Measurements from ENCODE around the gene PDCD11. TPM values are rescaled to one million over a fixed set of nuclear protein-coding genes. Genes with fewer than 3 reads are reported as not detected.

PDCD11 gene
- total RNA-seq, 4 donors from 2014 or later = 12.0 to 17.4 (median 15.0) TPM

DNA sequence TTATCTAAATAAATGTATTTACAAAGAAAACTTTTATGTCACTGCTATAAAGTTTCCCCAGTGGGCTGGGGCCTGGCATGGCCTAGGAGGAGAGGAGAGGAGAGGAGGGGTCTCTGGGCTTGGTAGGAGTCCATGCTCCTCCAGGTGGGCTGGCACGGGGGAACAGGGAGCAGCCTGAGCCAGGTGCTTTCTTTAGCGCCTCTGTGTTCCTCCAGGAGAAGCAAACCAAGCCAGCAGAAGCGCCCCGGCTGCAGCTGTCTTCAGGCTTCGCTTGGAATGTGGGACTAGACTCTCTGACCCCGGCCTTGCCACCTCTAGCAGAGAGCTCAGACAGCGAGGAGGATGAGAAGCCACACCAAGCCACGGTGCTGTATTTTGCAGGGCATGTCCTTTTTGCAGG lies 45.2 kb downstream of the PDCD11 start:
- Histone ChIP-seq H3K27ac (replicated peaks in 1 of 4) (peak overlapping the region in 1 of 4 donors; percentile 7), H3K36me3 (peaks cover 17 to 100% (median 99%) of the 10 kb centered on the region in 4 donors), H3K27me3 (no peaks in the 10 kb centered on the region), H3K4me1 (peaks cover 31 to 38% (median 36%) of the 10 kb centered on the region in 4 donors), H3K4me3 (no peak overlapping the region), H3K9me3 (no peaks in the 10 kb centered on the region)
- WGBS = 71% methylated on average over 2 of the region's 8 CpGs
- no peak for DNase-seq (ENCODE audit: extremely low spot score)
- intact Hi-C loops (cut with DNase I) = no loop called here
- TF ChIP-seq EP300 (IDR thresholded peaks at IDR 0.05) (no peak), POLR2A (IDR thresholded peaks at IDR 0.05; ENCODE audit: low read depth) (no peak), POLR2AphosphoS5 (IDR thresholded peaks at IDR 0.05) (no peak)
- TF ChIP-seq, protein P1, sequence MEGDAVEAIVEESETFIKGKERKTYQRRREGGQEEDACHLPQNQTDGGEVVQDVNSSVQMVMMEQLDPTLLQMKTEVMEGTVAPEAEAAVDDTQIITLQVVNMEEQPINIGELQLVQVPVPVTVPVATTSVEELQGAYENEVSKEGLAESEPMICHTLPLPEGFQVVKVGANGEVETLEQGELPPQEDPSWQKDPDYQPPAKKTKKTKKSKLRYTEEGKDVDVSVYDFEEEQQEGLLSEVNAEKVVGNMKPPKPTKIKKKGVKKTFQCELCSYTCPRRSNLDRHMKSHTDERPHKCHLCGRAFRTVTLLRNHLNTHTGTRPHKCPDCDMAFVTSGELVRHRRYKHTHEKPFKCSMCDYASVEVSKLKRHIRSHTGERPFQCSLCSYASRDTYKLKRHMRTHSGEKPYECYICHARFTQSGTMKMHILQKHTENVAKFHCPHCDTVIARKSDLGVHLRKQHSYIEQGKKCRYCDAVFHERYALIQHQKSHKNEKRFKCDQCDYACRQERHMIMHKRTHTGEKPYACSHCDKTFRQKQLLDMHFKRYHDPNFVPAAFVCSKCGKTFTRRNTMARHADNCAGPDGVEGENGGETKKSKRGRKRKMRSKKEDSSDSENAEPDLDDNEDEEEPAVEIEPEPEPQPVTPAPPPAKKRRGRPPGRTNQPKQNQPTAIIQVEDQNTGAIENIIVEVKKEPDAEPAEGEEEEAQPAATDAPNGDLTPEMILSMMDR (IDR thresholded peaks at IDR 0.05) = no peak

DNA sequence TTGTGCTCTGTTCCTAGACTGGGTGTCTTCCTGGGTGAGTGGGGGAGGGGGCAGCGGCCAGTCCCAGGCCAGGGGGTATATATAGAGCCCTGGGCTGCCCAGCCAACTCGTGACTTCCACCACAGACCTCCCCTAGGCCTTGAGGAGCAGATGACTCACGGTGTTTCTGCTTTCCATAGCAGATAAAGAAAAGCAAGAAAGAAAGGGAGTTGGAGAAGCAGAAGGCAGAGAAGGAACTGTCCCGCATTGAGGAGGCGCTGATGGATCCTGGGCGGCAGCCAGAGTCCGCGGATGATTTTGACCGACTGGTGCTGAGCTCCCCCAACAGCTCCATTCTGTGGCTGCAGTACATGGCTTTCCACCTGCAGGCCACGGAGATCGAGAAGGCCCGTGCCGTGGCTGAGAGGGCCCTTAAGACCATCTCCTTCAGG lies 45.6 kb downstream of the PDCD11 start:
- no peak for TF ChIP-seq POLR2A (IDR thresholded peaks at IDR 0.05; ENCODE audit: low read depth)
- no peak for TF ChIP-seq EP300 (IDR thresholded peaks at IDR 0.05)
- no peak for TF ChIP-seq POLR2AphosphoS5 (IDR thresholded peaks at IDR 0.05)
- TF ChIP-seq, protein P1 (IDR thresholded peaks at IDR 0.05) = no peak
- peaks cover 17 to 100% (median 99%) of the 10 kb centered on the region in 4 donors for H3K36me3 ChIP-seq
- no peak for DNase-seq (ENCODE audit: extremely low spot score)
- intact Hi-C loops (cut with DNase I) = no loop called here
- H3K4me3 ChIP-seq = no peak overlapping the region
- no peaks in the 10 kb centered on the region for H3K9me3 ChIP-seq
- H3K4me1 ChIP-seq = peaks cover 35 to 42% (median 41%) of the 10 kb centered on the region in 4 donors
- H3K27ac ChIP-seq (replicated peaks in 1 of 4) = peak overlapping the region in 3 of 4 donors; percentile 7 to 20 (median 7)
- no peaks in the 10 kb centered on the region for H3K27me3 ChIP-seq
- WGBS = 73% methylated on average over 11 of the region's 13 CpGs

DNA sequence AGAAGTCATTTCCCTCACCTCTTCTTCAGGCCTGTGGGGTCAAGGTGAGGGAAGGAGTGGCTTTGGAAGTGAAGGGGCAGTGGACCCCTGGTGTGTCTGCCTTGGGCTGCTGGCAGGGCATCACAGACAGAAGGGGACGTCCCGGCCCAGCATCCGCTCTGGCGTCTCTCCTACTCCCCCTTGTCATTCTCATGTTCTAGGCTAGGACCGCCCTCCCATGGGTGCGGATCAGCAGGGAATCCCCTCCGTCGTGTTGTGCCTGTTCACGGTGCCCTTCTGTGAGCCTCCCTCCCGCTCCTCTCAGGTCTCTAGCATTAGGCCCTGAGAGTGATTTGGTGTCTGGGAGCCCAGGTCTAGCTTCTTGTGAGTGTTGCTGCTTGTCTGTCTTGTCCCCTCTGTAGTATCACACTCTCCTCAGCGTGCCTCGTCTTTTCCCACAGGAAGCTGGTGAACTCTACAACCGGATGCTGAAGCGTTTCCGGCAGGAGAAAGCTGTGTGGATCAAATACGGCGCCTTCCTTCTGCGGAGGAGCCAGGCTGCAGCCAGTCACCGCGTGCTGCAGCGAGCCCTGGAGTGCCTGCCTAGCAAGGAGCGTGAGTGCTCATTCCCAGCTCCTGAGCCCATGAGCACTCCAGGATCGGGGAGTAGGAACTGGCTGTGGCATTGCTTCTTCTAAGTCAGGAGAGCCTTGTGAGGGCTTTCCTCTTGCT lies 47.2 kb downstream of the PDCD11 start:
- 81% methylated on average over 17 of the region's 23 CpGs for WGBS
- Histone ChIP-seq H3K4me3 (no peak overlapping the region), H3K27me3 (no peaks in the 10 kb centered on the region), H3K27ac (replicated peaks in 1 of 4) (peak overlapping the region in 2 of 4 donors; percentile 40 to 88), H3K9me3 (no peaks in the 10 kb centered on the region), H3K36me3 (peaks cover 14 to 99% (median 99%) of the 10 kb centered on the region in 4 donors), H3K4me1 (peaks cover 51 to 58% (median 55%) of the 10 kb centered on the region in 4 donors)
- no peak for DNase-seq (ENCODE audit: extremely low spot score)
- intact Hi-C loops (cut with DNase I) = no loop called here
- TF ChIP-seq POLR2A (IDR thresholded peaks at IDR 0.05; ENCODE audit: low read depth) = no peak
- TF ChIP-seq, protein P1 (IDR thresholded peaks at IDR 0.05) = no peak
- TF ChIP-seq POLR2AphosphoS5 (IDR thresholded peaks at IDR 0.05) = no peak
- TF ChIP-seq EP300 (IDR thresholded peaks at IDR 0.05) = no peak

DNA sequence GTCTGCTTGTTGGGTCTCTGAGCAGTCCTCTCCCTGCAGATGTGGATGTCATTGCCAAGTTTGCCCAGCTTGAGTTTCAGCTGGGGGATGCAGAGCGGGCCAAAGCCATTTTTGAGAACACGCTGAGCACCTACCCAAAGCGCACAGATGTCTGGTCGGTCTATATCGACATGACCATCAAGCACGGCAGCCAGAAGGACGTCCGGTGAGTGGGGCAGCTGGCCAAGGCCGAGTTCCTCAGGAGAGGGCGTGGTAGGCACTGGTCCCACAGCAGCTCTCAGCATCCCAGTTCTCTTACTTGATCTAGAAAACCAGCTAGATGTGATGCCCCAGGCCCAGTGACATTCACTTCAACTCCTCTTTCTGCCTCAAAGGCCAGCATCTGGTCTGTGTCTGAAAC lies 48.1 kb downstream of the PDCD11 start:
- intact Hi-C loops (cut with DNase I) = no loop called here
- H3K4me3 ChIP-seq = no peak overlapping the region
- H3K4me1 ChIP-seq = peaks cover 59 to 66% (median 64%) of the 10 kb centered on the region in 4 donors
- TF ChIP-seq, protein P1 (IDR thresholded peaks at IDR 0.05) = no peak
- TF ChIP-seq POLR2A (IDR thresholded peaks at IDR 0.05; ENCODE audit: low read depth) = no peak
- TF ChIP-seq POLR2AphosphoS5 (IDR thresholded peaks at IDR 0.05) = no peak
- TF ChIP-seq EP300 (IDR thresholded peaks at IDR 0.05) = no peak
- H3K9me3 ChIP-seq = no peaks in the 10 kb centered on the region
- peak overlapping the region; percentile 86 to 91 (median 87) for H3K27ac ChIP-seq (replicated peaks in 1 of 4)
- DNase-seq (ENCODE audit: extremely low spot score) = no peak
- H3K36me3 ChIP-seq = peaks cover 12 to 99% (median 98%) of the 10 kb centered on the region in 4 donors
- H3K27me3 ChIP-seq = no peaks in the 10 kb centered on the region
- WGBS = 93% methylated on average over 10 of the region's 10 CpGs

All from esophagus muscularis mucosa (tissue), 4 donors.